HepG2 (cell line): ENCODE data around the gene GRID1. TPM values are rescaled to one million over a fixed set of nuclear protein-coding genes. Genes with fewer than 3 reads are reported as not detected.

Experiments used
- ATAC-seq: fragments of 200-7000 bp; cut with Tn5 transposase; 3 replicates; pipeline ENCODE4 v1.9.1; 2020; ENCODE audit warnings: mild to moderate bottlenecking, moderate library complexity
- BruUV-seq: library from RNA; stranded (reverse); fragments of 400-500 nt; replicated peaks from 2 replicates; lab custom pipeline; 2021; lab: Mats Ljungman, UMichigan
- CTCF ChIA-PET: fragments of 300-600 bp; formaldehyde crosslinking; extraction: SDS; loops from one replicate; lab custom pipeline; 2021; ENCODE audit warnings: low total read pairs, inconsistent platforms, low intra/inter-chr PET ratio; lab: Yijun Ruan, JAX
- POLR2A ChIA-PET: fragments of 350-600 bp; sonication (Branson Sonifier 250); formaldehyde crosslinking; loops from one replicate; lab custom pipeline; 2020; ENCODE audit warnings: antibody characterized with exemption, inconsistent platforms; lab: Yijun Ruan, JAX
- DNase-seq: peaks from one replicate; pipeline ENCODE4 v3.0.0-alpha.2; 2015; ENCODE audit warnings: low spot score
- FAIRE-seq: peaks from 3 replicates; lab custom pipeline; 2011; peaks lifted over from hg19 to GRCh38; lab: Jason Lieb, UNC
- H2AFZ ChIP-seq: one replicate; pipeline ENCODE4 v1.6.1; 2011; ENCODE audit warnings: low read length, inconsistent platforms
- H3K27ac ChIP-seq: fragments of 300-600 bp; 3 replicates; pipeline ENCODE4 v1.8.0; 2011; ENCODE audit warnings: mixed run types, mild to moderate bottlenecking, mixed read lengths, low read length, inconsistent platforms; ENCODE audit not compliant: insufficient read depth; ENCODE audit errors: extremely low read length
- H3K27me3 ChIP-seq, 2 experiments: fragments of 200-600 bp in 1 of 2; 2 replicates in 1 of 2; 3 replicates in 1 of 2; pipeline versions ENCODE4 v1.6.0 to v1.8.0; 2011; ENCODE audit warnings: low read length in 2 of 2, mild to moderate bottlenecking in 2 of 2, moderate library complexity in 2 of 2, inconsistent platforms in 1 of 2; ENCODE audit not compliant: insufficient read depth in 2 of 2, control insufficient read depth in 1 of 2
- H3K36me3 ChIP-seq, 2 experiments: fragments of 200-600 bp in 1 of 2; replicated peaks in 1 of 2; 2 replicates in 1 of 2; 3 replicates in 1 of 2; pipeline versions ENCODE4 v1.5.1 to v1.8.0; 2011; ENCODE audit warnings: low read length in 2 of 2, inconsistent platforms in 1 of 2; ENCODE audit not compliant: insufficient read depth in 2 of 2, control insufficient read depth in 1 of 2
- H3K4me1 ChIP-seq: 2 replicates; pipeline ENCODE4 v1.5.1; 2012; ENCODE audit warnings: low read length, inconsistent platforms; ENCODE audit not compliant: insufficient read depth
- H3K4me2 ChIP-seq: 2 replicates; pipeline ENCODE4 v1.6.0; 2011; ENCODE audit warnings: low read depth, low read length, inconsistent platforms
- H3K4me3 ChIP-seq, 3 experiments: fragments of 200-600 bp in 1 of 3; sonication (generic), shearing (Covaris generic) in 1 of 3; replicated peaks in 1 of 3; 2 replicates each; pipeline ENCODE4 v1.5.1; 2011 to 2016; ENCODE audit warnings: low read length in 3 of 3, inconsistent platforms in 2 of 3, low read depth in 2 of 3, mild to moderate bottlenecking in 2 of 3, control low read depth in 1 of 3, mixed read lengths in 1 of 3; ENCODE audit not compliant: insufficient read depth in 1 of 3
- H3K79me2 ChIP-seq: one replicate; pipeline ENCODE4 v1.6.1; 2011; ENCODE audit warnings: low read length, inconsistent platforms; ENCODE audit not compliant: insufficient read depth
- H3K9ac ChIP-seq: 2 replicates; pipeline ENCODE4 v1.6.0; 2011; ENCODE audit warnings: mild to moderate bottlenecking, low read depth, low read length, inconsistent platforms; ENCODE audit not compliant: insufficient read depth
- H3K9me3 ChIP-seq: 2 replicates; pipeline ENCODE4 v1.5.1; 2012; ENCODE audit warnings: mild to moderate bottlenecking, low read length
- H4K20me1 ChIP-seq: 2 replicates; pipeline ENCODE4 v1.6.0; 2011; ENCODE audit warnings: inconsistent platforms, mild to moderate bottlenecking, low read length, moderate library complexity; ENCODE audit not compliant: insufficient read depth
- NFE2L1 ChIP-seq: sonication (generic); formaldehyde crosslinking; IDR thresholded peaks from 2 replicates; pipeline ENCODE4 v1.4.0; 2020; ENCODE audit warnings: missing genetic modification reagents, mild to moderate bottlenecking, borderline replicate concordance
- SRY ChIP-seq: sonication (generic); formaldehyde crosslinking; IDR thresholded peaks from 2 replicates; pipeline ENCODE4 v1.8.0; 2022; ENCODE audit warnings: mild to moderate bottlenecking, missing genetic modification reagents
- TRAFD1 ChIP-seq: sonication (generic); formaldehyde crosslinking; IDR thresholded peaks from 2 replicates; pipeline ENCODE4 v1.5.1; 2020; ENCODE audit warnings: missing genetic modification reagents, mild to moderate bottlenecking, borderline replicate concordance
- ZC3H4 ChIP-seq: sonication (generic); formaldehyde crosslinking; IDR thresholded peaks from 2 replicates; pipeline ENCODE4 v1.4.0; 2020; ENCODE audit warnings: missing genetic modification reagents, borderline replicate concordance
- ZFYVE20 ChIP-seq: sonication (generic); formaldehyde crosslinking; IDR thresholded peaks from 2 replicates; pipeline ENCODE4 v1.8.0; 2023; ENCODE audit warnings: low read depth, mild to moderate bottlenecking, moderate library complexity, missing genetic modification reagents, borderline replicate concordance
- WGBS: methylation state at CpG from one replicate; pipeline ENCODE4 v1.1.6; 2017; ENCODE audit warnings: low lambda C conversion rate; 5-methylcytosine and 5-hydroxymethylcytosine counted together
- in situ Hi-C: cut with HindIII; loops from 2 replicates; pipeline ENCODE4 v1.10.0; 2017; ENCODE audit warnings: low pct_unique_long_range_greater_than_20kb; ENCODE audit not compliant: extremely low pct_ligation_motif_present
- intact Hi-C: fragments of 100-400 bp; cut with micrococcal nuclease; formaldehyde crosslinking; loops from one replicate; pipeline ENCODE4 v1.10.0; 2022; ENCODE audit not compliant: unreplicated experiment
- polyA plus RNA-seq, 8 experiments: library from polyadenylated mRNA; depleted of rRNA in 3 of 8; stranded (reverse) in 7 of 8; unstranded in 1 of 8; fragments of >200 nt; fragmentation: Illumina TruSeq in 4 of 8; extraction: Trizol in 4 of 8; gene quantifications; 2 replicates each; pipeline versions ENCODE4 v1.2.1 to v1.2.3, GENCODE V29; 2011 to 2016; ENCODE audit warnings: low read depth in 4 of 8, missing spikeins in 1 of 8, mixed read lengths in 1 of 8; ENCODE audit not compliant: insufficient read depth in 1 of 8
- total RNA-seq, 5 experiments: library from RNA; depleted of rRNA; stranded (reverse); fragments of >200 nt; fragmentation: Illumina TruSeq; extraction: Trizol; gene quantifications; 2 replicates each; pipeline ENCODE4 v1.2.3, GENCODE V29; 2016; ENCODE audit warnings: low read depth in 1 of 5
- TF ChIP-seq, protein P1 (sequence below): sonication (generic); IDR thresholded peaks from 2 replicates; pipeline ENCODE4 v1.6.1; 2016; ENCODE audit warnings: low read depth, borderline replicate concordance

The GRID1 gene
- total and polyA plus RNA-seq, 2 of the 13 experiments (the other 11 are each of a cell fraction or from before 2014, with no cell fraction given), result 0.05 TPM; not detected in 1

DNA sequence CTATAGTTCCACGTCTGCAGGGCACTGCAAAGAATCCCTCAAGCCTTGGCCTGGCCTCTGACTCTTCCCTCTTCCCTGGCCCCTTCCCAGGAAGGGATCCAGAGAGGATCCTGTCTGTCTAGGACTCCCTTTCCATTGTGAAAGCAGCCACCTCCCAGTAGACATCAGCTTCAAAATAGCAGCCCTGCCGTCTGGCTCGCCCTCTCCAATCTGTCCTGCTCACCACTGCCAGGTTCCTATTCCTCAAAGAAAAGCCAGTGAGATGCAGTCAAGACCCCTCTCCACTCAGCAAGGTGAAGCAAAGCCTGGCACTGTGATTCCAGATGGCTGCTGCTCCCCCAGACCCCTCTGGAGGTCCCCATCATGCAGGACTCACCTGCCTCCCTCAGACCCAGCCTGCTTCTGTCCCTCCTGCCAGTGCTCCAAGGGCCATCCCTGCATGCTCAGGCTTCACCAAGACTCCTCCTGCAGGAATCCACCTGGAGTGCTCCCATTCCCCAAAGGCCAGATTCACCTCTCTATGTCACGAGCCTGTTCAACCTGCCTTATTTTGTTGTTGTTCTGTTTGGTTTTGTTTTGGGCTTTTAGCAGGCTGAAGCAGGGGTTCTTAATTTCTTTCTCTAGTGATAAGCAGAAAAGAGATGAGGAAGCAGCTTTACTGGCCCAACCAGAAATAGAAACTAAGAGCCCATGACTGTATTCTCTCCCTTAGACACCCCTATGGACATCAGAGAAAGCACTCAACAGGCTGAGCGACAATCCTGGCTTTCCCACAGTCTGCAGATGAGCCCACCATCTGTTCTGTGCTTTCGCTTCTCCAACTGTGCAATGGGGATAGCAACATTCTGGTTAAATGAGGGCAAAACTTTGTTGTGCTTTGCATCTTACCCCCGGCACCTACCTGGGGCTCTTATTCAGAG, 305.1 kb downstream of the GRID1 start:
- H3K9me3 ChIP-seq, result no peaks in the 10 kb centered on the region
- POLR2A ChIA-PET, result no interaction called here
- no peaks in the 10 kb centered on the region for H3K36me3 ChIP-seq
- H3K4me3 ChIP-seq, result no peak overlapping the region
- in situ Hi-C loops (no loop called here), intact Hi-C loops (no loop called here)
- no peak for TF ChIP-seq NFE2L1
- TF ChIP-seq, protein P1, sequence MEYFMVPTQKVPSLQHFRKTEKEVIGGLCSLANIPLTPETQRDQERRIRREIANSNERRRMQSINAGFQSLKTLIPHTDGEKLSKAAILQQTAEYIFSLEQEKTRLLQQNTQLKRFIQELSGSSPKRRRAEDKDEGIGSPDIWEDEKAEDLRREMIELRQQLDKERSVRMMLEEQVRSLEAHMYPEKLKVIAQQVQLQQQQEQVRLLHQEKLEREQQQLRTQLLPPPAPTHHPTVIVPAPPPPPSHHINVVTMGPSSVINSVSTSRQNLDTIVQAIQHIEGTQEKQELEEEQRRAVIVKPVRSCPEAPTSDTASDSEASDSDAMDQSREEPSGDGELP, result no peak
- no peak for TF ChIP-seq SRY
- TF ChIP-seq TRAFD1 (CRISPR knock-in tag), result no peak
- no peak for TF ChIP-seq ZFYVE20 (CRISPR knock-in tag)
- TF ChIP-seq ZC3H4 (CRISPR knock-in tag), result no peak
- ATAC-seq, result no peak
- no TSS peak for BruUV-seq
- no peak overlapping the region for H3K27ac ChIP-seq
- 0% methylated on average over 7 of the region's 7 CpGs for WGBS
- no peak for FAIRE-seq
- H3K79me2 ChIP-seq, result no peaks in the 10 kb centered on the region
- H3K4me2 ChIP-seq, result no peak overlapping the region
- 0 out of 2 replicates have a peak, but pooled peaks cover 2% of the 10 kb centered on the region for H4K20me1 ChIP-seq
- H3K27me3 ChIP-seq, result peaks cover 2 to 4% of the 10 kb centered on the region in 2 experiments; a peak in 3 of 5 replicates
- DNase-seq, result no peak
- H2AFZ ChIP-seq, result no peak overlapping the region
- CTCF ChIA-PET, result no interaction called here
- no peaks in the 10 kb centered on the region for H3K4me1 ChIP-seq
- H3K9ac ChIP-seq, result no peak overlapping the region
